K562 (cell line): Measurements from ENCODE around the gene SHISAL2A. TPM values are rescaled to one million over a fixed set of nuclear protein-coding genes. Genes with fewer than 3 reads are reported as not detected.

ENCODE experiments used
- NFYB ChIP-seq: IDR thresholded peaks from 2 replicates; pipeline ENCODE4 v1.6.1; 2011; ENCODE audit warnings: mild to moderate bottlenecking, moderate library complexity; ENCODE audit not compliant: insufficient read length; ENCODE audit errors: extremely low read depth
- RBM25 ChIP-seq: fragments of 200-400 bp; formaldehyde crosslinking; IDR thresholded peaks from 2 replicates; pipeline ENCODE4 v1.6.1; 2018; ENCODE audit warnings: low read length, low read depth, moderate library complexity; ENCODE audit not compliant: severe bottlenecking
- ZNF436 ChIP-seq: fragments of 250-450, 450-650 bp; sonication (Bioruptor Pico); formaldehyde crosslinking; IDR thresholded peaks from 2 replicates; pipeline ENCODE4 v1.7.0; 2020; ENCODE audit warnings: mild to moderate bottlenecking
- polyA plus RNA-seq, 8 experiments: library from polyadenylated mRNA; depleted of rRNA in 4 of 8; stranded (reverse) in 5 of 8; unstranded in 3 of 8; fragments of >200 nt; fragmentation: Nextera tagmentation in 2 of 8; fragmentation: Illumina TruSeq in 1 of 8; extraction: Ambion mirVana in 2 of 8; extraction: Trizol in 1 of 8; gene quantifications; 2 replicates each; pipeline versions ENCODE4 v1.2.1 to v1.2.3, GENCODE V29; 2011 to 2014; ENCODE audit warnings: inconsistent platforms in 1 of 8, missing spikeins in 1 of 8
- total RNA-seq, 7 experiments: library from RNA; depleted of rRNA in 6 of 7; stranded (reverse); fragments of >200 nt in 6 of 7; fragmentation: Illumina TruSeq in 2 of 7; extraction: Trizol in 2 of 7; gene quantifications; 2 replicates each; pipeline versions ENCODE4 v1.2.1 to v1.2.3, GENCODE V29; 2011 to 2021; ENCODE audit warnings: low replicate concordance in 1 of 7
- TF ChIP-seq, protein P1 (sequence below), 2 experiments: fragments of 450-650 bp; formaldehyde crosslinking in 1 of 2; IDR thresholded peaks; 2 replicates each; pipeline versions ENCODE4 v1.4.0 to v1.6.1; 2014 to 2020; ENCODE audit warnings: mild to moderate bottlenecking in 2 of 2, borderline replicate concordance in 1 of 2, low read depth in 1 of 2
- TF ChIP-seq, protein P2 (sequence below): sonication (generic); formaldehyde crosslinking; IDR thresholded peaks from 2 replicates; pipeline ENCODE4 v1.8.1; 2022; ENCODE audit warnings: missing genetic modification reagents

Gene SHISAL2A
- total and polyA plus RNA-seq, 9 of the 15 experiments (the other 6 are each of a cell fraction or from before 2014, with no cell fraction given) = 0.11 TPM; not detected in 8

DNA sequence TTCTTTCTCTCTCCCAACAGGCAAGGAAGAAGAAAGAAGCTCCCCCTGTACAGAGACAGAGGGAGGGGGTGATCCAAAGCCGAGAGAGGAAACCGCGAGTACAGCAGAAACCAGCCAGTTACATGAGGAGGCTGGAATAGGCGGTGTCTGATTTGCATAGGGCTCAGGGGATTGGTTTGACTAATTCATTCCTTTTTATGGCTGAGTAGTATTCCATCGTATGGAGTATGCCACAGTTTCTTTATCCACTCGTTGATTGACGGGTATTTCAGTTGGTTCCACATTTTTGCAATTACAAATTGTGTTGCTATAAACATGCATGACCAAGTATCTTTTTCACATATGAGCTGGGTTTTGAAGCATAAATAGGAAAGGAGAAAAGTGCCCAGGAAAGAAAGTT lies 34.2 kb upstream of the SHISAL2A start (continued):
- TF ChIP-seq, protein P1, sequence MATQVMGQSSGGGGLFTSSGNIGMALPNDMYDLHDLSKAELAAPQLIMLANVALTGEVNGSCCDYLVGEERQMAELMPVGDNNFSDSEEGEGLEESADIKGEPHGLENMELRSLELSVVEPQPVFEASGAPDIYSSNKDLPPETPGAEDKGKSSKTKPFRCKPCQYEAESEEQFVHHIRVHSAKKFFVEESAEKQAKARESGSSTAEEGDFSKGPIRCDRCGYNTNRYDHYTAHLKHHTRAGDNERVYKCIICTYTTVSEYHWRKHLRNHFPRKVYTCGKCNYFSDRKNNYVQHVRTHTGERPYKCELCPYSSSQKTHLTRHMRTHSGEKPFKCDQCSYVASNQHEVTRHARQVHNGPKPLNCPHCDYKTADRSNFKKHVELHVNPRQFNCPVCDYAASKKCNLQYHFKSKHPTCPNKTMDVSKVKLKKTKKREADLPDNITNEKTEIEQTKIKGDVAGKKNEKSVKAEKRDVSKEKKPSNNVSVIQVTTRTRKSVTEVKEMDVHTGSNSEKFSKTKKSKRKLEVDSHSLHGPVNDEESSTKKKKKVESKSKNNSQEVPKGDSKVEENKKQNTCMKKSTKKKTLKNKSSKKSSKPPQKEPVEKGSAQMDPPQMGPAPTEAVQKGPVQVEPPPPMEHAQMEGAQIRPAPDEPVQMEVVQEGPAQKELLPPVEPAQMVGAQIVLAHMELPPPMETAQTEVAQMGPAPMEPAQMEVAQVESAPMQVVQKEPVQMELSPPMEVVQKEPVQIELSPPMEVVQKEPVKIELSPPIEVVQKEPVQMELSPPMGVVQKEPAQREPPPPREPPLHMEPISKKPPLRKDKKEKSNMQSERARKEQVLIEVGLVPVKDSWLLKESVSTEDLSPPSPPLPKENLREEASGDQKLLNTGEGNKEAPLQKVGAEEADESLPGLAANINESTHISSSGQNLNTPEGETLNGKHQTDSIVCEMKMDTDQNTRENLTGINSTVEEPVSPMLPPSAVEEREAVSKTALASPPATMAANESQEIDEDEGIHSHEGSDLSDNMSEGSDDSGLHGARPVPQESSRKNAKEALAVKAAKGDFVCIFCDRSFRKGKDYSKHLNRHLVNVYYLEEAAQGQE (IDR thresholded peaks at IDR 0.05; ENCODE audit: borderline replicate concordance) = no peak
- TF ChIP-seq, protein P1 (CRISPR knock-in tag; IDR thresholded peaks at IDR 0.05; ENCODE audit: low read depth) = no peak
- no peak for TF ChIP-seq ZNF436 (CRISPR knock-in tag)
- TF ChIP-seq NFYB = no peak
- TF ChIP-seq, protein P2, sequence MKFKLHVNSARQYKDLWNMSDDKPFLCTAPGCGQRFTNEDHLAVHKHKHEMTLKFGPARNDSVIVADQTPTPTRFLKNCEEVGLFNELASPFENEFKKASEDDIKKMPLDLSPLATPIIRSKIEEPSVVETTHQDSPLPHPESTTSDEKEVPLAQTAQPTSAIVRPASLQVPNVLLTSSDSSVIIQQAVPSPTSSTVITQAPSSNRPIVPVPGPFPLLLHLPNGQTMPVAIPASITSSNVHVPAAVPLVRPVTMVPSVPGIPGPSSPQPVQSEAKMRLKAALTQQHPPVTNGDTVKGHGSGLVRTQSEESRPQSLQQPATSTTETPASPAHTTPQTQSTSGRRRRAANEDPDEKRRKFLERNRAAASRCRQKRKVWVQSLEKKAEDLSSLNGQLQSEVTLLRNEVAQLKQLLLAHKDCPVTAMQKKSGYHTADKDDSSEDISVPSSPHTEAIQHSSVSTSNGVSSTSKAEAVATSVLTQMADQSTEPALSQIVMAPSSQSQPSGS = no peak
- TF ChIP-seq RBM25 = peak; percentile 48
